CD4-positive, alpha-beta memory T cell (primary cell): ENCODE results near the gene SEMA6D. TPM values are rescaled to one million over a fixed set of nuclear protein-coding genes. Genes with fewer than 3 reads are reported as not detected.

Experiments used
- CTCF ChIA-PET: fragments of 350-600 bp; sonication (Branson Sonifier 250); formaldehyde crosslinking; loops from one replicate; lab custom pipeline; 2021; ENCODE audit warnings: inconsistent platforms; ENCODE audit not compliant: partially characterized antibody; lab: Charles Lee
- POLR2A ChIA-PET: fragments of 350-600 bp; sonication (Branson Sonifier 250); formaldehyde crosslinking; loops from one replicate; lab custom pipeline; 2021; ENCODE audit not compliant: partially characterized antibody; lab: Charles Lee
- DNase-seq, 5 donors: peaks; one replicate each; pipeline versions ENCODE4 v3.0.0 to v3.0.0-alpha.2; 2020 to 2022; ENCODE audit warnings: mixed read lengths in 1 of 5
- H3K27ac ChIP-seq: one replicate; pipeline ENCODE4 v1.7.0; 2013; ENCODE audit warnings: low read depth, low read length
- H3K27me3 ChIP-seq: 2 replicates; pipeline ENCODE4 v1.7.0; 2013; ENCODE audit warnings: mild to moderate bottlenecking, low read length, moderate library complexity; ENCODE audit not compliant: insufficient read depth
- H3K36me3 ChIP-seq: 2 replicates; pipeline ENCODE4 v1.7.0; 2013; ENCODE audit warnings: mild to moderate bottlenecking, low read length, moderate library complexity; ENCODE audit not compliant: insufficient read depth
- H3K4me1 ChIP-seq: 2 replicates; pipeline ENCODE4 v1.7.0; 2013; ENCODE audit warnings: mild to moderate bottlenecking, low read length, moderate library complexity; ENCODE audit not compliant: insufficient read depth
- H3K4me3 ChIP-seq, 2 donors: one replicate each; pipeline ENCODE4 v1.7.0; 2013; ENCODE audit warnings: low read length in 2 of 2, mild to moderate bottlenecking in 1 of 2
- H3K9me3 ChIP-seq, 2 donors: one replicate each; pipeline ENCODE4 v1.7.0; 2013; ENCODE audit warnings: low read length in 2 of 2, control low read depth in 1 of 2; ENCODE audit not compliant: control insufficient read depth in 1 of 2
- H3K27ac Mint-ChIP-seq, 7 donors: one replicate each; pipeline ENCODE4 v1.8.0; 2020 to 2021; ENCODE audit warnings: mixed read lengths in 7 of 7, mild to moderate bottlenecking in 6 of 7, inconsistent platforms in 3 of 7, moderate library complexity in 3 of 7
- H3K27me3 Mint-ChIP-seq, 2 donors: one replicate each; pipeline ENCODE4 v1.8.0; 2020 to 2021; ENCODE audit warnings: mixed read lengths in 2 of 2
- H3K36me3 Mint-ChIP-seq, 2 donors: one replicate each; pipeline ENCODE4 v1.8.0; 2020 to 2021; ENCODE audit warnings: mixed read lengths in 2 of 2, inconsistent platforms in 1 of 2, mild to moderate bottlenecking in 1 of 2
- H3K4me1 Mint-ChIP-seq, 4 donors: one replicate each; pipeline ENCODE4 v1.8.0; 2020 to 2021; ENCODE audit warnings: mixed read lengths in 4 of 4, mild to moderate bottlenecking in 1 of 4
- H3K4me3 Mint-ChIP-seq, 8 donors: one replicate each; pipeline ENCODE4 v1.8.0; 2020 to 2021; ENCODE audit warnings: mixed read lengths in 8 of 8, mild to moderate bottlenecking in 7 of 8, moderate library complexity in 6 of 8, inconsistent platforms in 3 of 8
- H3K9me3 Mint-ChIP-seq, 8 donors: one replicate each; pipeline ENCODE4 v1.8.0; 2020 to 2021; ENCODE audit warnings: mixed read lengths in 8 of 8, mild to moderate bottlenecking in 5 of 8, inconsistent platforms in 3 of 8, moderate library complexity in 1 of 8
- intact Hi-C: fragments of 100-400 bp; cut with micrococcal nuclease; formaldehyde crosslinking; loops from one replicate; pipeline ENCODE4 v1.15.1; 2023
- polyA plus RNA-seq, 2 donors: library from polyadenylated mRNA; unstranded; fragments of 300-500 nt; fragmentation: Illumina TruSeq; gene quantifications; one replicate each; pipeline ENCODE4 v1.2.3, GENCODE V29; 2021
- total RNA-seq, 2 experiments: library from RNA; stranded (reverse); gene quantifications; one replicate each; pipeline ENCODE4 v1.2.3, GENCODE V29; 2021

Gene SEMA6D
- total RNA-seq: not detected
- polyA plus RNA-seq: not detected

- H3K4me1 ChIP-seq: no peaks in the 10 kb centered on the region
- no peak within 1 kb of the TSS for H3K4me3 ChIP-seq
- Mint-ChIP-seq H3K4me3 (peak within 1 kb of the TSS in 1 of 8 donors; percentile 13), H3K4me1 (peaks cover 0 to 10% (median 3%) of the 10 kb centered on the region in 4 donors), H3K27ac (no peak within 1 kb of the TSS), H3K27me3 (peaks cover 28 to 38% of the 10 kb centered on the region in 2 donors), H3K9me3 (peaks cover 0 to 4% (median 0%) of the 10 kb centered on the region in 8 donors), H3K36me3 (no peaks in the 10 kb centered on the region)
- CTCF ChIA-PET: no interaction called here
- intact Hi-C loops: loop anchor here (10.0 kb wide), 1 partner anchor 638 kb away; no protein-coding TSS in a partner anchor
- peaks cover 11% of the 10 kb centered on the region for H3K27me3 ChIP-seq
- DNase-seq: no peak
- H3K27ac ChIP-seq: no peak within 1 kb of the TSS
- H3K36me3 ChIP-seq: no peaks in the 10 kb centered on the region
- no peaks in the 10 kb centered on the region for H3K9me3 ChIP-seq
- POLR2A ChIA-PET: interaction anchor here (0.7 kb wide), 1 partner anchor 13 kb away, joined by 3 read pairs; no protein-coding TSS in a partner anchor
Observed at GRCh38 chr15:47717036-47717612, at the start of gene SEMA6D. Gene SEMA6D (plus strand): TSS chr15:47717505. CDS start chr15:47759799, 42,294 bp downstream.

GRCh38 chr15:47669221-47669620 is 48.1 kb upstream of the SEMA6D start:
- Mint-ChIP-seq H3K4me1 (no peaks in the 10 kb centered on the region), H3K4me3 (no peak overlapping the region), H3K27me3 (no peaks in the 10 kb centered on the region), H3K27ac (no peak overlapping the region), H3K9me3 (peaks cover 0 to 4% (median 0%) of the 10 kb centered on the region in 8 donors), H3K36me3 (no peaks in the 10 kb centered on the region)
- intact Hi-C loops: no loop called here
- Histone ChIP-seq H3K27ac (no peak overlapping the region), H3K4me1 (no peaks in the 10 kb centered on the region), H3K4me3 (no peak overlapping the region), H3K9me3 (no peaks in the 10 kb centered on the region), H3K27me3 (no peaks in the 10 kb centered on the region), H3K36me3 (no peaks in the 10 kb centered on the region)
- DNase-seq: no peak
- CTCF ChIA-PET: no interaction called here
- POLR2A ChIA-PET: no interaction called here

GRCh38 chr15:47670365-47670764 is 46.9 kb upstream of the SEMA6D start:
- H3K27ac ChIP-seq: no peak overlapping the region
- H3K4me1 Mint-ChIP-seq: no peaks in the 10 kb centered on the region
- H3K4me3 Mint-ChIP-seq: no peak overlapping the region
- H3K36me3 ChIP-seq: no peaks in the 10 kb centered on the region
- no peaks in the 10 kb centered on the region for H3K27me3 ChIP-seq
- no peak for DNase-seq
- intact Hi-C loops: no loop called here
- H3K27ac Mint-ChIP-seq: no peak overlapping the region
- H3K9me3 Mint-ChIP-seq: peaks cover 0 to 4% (median 0%) of the 10 kb centered on the region in 8 donors
- no peaks in the 10 kb centered on the region for H3K9me3 ChIP-seq
- H3K27me3 Mint-ChIP-seq: no peaks in the 10 kb centered on the region
- no peaks in the 10 kb centered on the region for H3K36me3 Mint-ChIP-seq
- ChIA-PET CTCF (no interaction called here), POLR2A (no interaction called here)
- no peaks in the 10 kb centered on the region for H3K4me1 ChIP-seq
- no peak overlapping the region for H3K4me3 ChIP-seq

GRCh38 chr15:47673232-47673761 is 44.0 kb upstream of the SEMA6D start:
- Mint-ChIP-seq H3K27ac (no peak overlapping the region), H3K9me3 (peaks cover 0 to 4% (median 0%) of the 10 kb centered on the region in 8 donors), H3K4me1 (no peaks in the 10 kb centered on the region), H3K27me3 (no peaks in the 10 kb centered on the region), H3K36me3 (no peaks in the 10 kb centered on the region), H3K4me3 (no peak overlapping the region)
- Histone ChIP-seq H3K9me3 (no peaks in the 10 kb centered on the region), H3K36me3 (no peaks in the 10 kb centered on the region), H3K4me1 (no peaks in the 10 kb centered on the region), H3K27ac (no peak overlapping the region), H3K4me3 (no peak overlapping the region), H3K27me3 (no peaks in the 10 kb centered on the region)
- intact Hi-C loops: no loop called here
- ChIA-PET CTCF (no interaction called here), POLR2A (no interaction called here)
- no peak for DNase-seq

GRCh38 chr15:47674586-47675232 is 42.6 kb upstream of the SEMA6D start:
- H3K4me3 Mint-ChIP-seq: no peak overlapping the region
- H3K27ac Mint-ChIP-seq: no peak overlapping the region
- ChIA-PET CTCF (no interaction called here), POLR2A (no interaction called here)
- H3K27me3 Mint-ChIP-seq: no peaks in the 10 kb centered on the region
- H3K4me3 ChIP-seq: no peak overlapping the region
- no peak overlapping the region for H3K27ac ChIP-seq
- no peak for DNase-seq
- no peaks in the 10 kb centered on the region for H3K36me3 Mint-ChIP-seq
- H3K9me3 Mint-ChIP-seq: peaks cover 0 to 4% (median 0%) of the 10 kb centered on the region in 8 donors
- no peaks in the 10 kb centered on the region for H3K27me3 ChIP-seq
- H3K9me3 ChIP-seq: no peaks in the 10 kb centered on the region
- H3K4me1 Mint-ChIP-seq: no peaks in the 10 kb centered on the region
- no peaks in the 10 kb centered on the region for H3K4me1 ChIP-seq
- intact Hi-C loops: no loop called here
- no peaks in the 10 kb centered on the region for H3K36me3 ChIP-seq

- Mint-ChIP-seq H3K9me3 (peaks cover 0 to 4% (median 0%) of the 10 kb centered on the region in 8 donors), H3K27ac (no peak overlapping the region), H3K36me3 (no peaks in the 10 kb centered on the region), H3K4me3 (no peak overlapping the region), H3K27me3 (no peaks in the 10 kb centered on the region), H3K4me1 (no peaks in the 10 kb centered on the region)
- no peaks in the 10 kb centered on the region for H3K9me3 ChIP-seq
- no peaks in the 10 kb centered on the region for H3K4me1 ChIP-seq
- ChIA-PET POLR2A (no interaction called here), CTCF (no interaction called here)
- H3K27me3 ChIP-seq: no peaks in the 10 kb centered on the region
- no peak overlapping the region for H3K4me3 ChIP-seq
- no peak for DNase-seq
- no peak overlapping the region for H3K27ac ChIP-seq
- intact Hi-C loops: no loop called here
- H3K36me3 ChIP-seq: no peaks in the 10 kb centered on the region
Observed at GRCh38 chr15:47675735-47676134, 41.6 kb upstream of the SEMA6D start.

GRCh38 chr15:47678040-47678439 is 39.3 kb upstream of the SEMA6D start:
- Mint-ChIP-seq H3K27me3 (no peaks in the 10 kb centered on the region), H3K27ac (no peak overlapping the region), H3K36me3 (no peaks in the 10 kb centered on the region), H3K9me3 (peaks cover 0 to 3% (median 0%) of the 10 kb centered on the region in 8 donors), H3K4me3 (no peak overlapping the region), H3K4me1 (no peaks in the 10 kb centered on the region)
- Histone ChIP-seq H3K4me3 (no peak overlapping the region), H3K27ac (no peak overlapping the region), H3K36me3 (no peaks in the 10 kb centered on the region), H3K27me3 (no peaks in the 10 kb centered on the region), H3K4me1 (no peaks in the 10 kb centered on the region), H3K9me3 (no peaks in the 10 kb centered on the region)
- intact Hi-C loops: no loop called here
- ChIA-PET POLR2A (no interaction called here), CTCF (no interaction called here)
- DNase-seq: no peak
